NCI-H2171 treated with DMSO at 0.1 percent for 48 hours (cell line): ENCODE data around the gene CACNA2D4.

Experiments used
- DNase-seq: peaks from one replicate; lab custom pipeline; 2025; lab: John Stamatoyannopoulos, UW

CACNA2D4 gene

DNA sequence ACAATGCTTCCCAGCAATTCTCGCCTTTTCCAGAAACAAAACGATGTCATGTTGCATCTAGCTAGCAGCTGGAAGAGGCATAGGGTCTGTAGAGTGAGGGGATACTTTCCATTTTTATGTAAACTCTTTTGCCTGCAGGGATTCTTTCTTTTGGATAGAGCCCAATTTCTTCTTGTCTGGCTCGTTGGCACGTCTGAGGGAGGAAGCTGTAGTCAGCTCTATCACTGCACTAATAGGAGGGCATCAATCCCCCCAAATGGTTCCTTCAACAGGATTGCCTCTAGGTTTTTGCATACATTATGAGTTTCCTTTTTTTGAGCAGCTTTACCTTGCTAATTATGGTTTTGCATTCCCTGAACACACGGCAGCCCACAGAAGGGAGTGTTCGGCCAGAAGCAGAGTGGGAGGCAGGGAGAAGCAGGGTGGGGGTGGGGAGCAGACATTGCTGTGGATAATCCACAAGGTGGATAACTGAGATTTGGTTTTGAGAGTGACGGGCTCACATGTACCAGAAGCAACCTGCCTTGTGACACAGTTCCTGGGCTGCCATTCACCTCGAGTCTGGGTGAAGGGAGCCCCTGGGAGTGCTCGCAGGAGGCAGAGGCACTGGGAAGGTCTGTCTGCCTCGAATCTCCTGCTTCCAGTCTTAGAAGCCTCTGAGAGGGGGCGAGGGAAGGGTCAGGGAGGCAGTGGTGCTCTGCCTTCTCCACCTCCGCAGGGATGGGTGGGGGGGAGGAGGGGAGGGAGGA is 73.6 kb downstream of the CACNA2D4 start:
- DNase-seq = no peak

DNA sequence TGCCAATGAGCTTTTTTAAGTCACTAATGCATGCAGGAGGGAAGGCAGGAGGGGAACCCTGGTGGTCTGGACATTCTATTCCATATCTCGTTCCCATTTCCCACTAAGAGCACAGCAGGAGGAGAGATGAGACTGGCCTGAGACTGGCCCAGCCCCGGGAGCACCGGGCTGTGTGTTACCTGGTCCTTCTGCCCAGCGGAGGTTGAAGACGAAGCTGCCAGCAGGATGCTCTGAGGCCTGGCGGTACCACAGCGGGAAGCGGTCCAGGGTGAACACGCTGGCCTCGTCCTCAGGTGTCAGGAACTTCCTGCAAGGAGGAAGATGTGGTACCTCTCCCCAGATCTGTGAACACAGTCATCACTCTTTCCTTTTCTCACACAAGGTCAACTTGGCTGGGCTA is 74.2 kb downstream of the CACNA2D4 start:
- DNase-seq = no peak

DNA sequence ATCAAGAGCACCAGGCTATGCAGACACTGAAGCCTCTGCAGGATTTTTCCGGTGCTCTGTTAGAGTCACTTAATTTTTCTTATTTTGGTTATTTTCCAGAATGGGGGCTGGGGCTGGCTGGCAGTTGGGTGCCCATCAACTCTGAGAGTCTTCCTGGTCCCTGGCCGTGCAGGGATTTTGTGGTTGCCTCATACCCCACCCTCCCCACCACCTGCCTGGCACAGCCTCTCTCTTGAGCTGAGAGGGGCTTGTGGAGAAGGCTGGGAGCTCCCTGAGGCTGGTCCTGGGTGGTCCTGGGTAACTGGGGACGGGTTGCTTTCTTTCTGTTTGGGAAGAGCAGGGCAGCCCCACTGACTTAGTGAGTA is 74.8 kb downstream of the CACNA2D4 start:
- DNase-seq = no peak

DNA sequence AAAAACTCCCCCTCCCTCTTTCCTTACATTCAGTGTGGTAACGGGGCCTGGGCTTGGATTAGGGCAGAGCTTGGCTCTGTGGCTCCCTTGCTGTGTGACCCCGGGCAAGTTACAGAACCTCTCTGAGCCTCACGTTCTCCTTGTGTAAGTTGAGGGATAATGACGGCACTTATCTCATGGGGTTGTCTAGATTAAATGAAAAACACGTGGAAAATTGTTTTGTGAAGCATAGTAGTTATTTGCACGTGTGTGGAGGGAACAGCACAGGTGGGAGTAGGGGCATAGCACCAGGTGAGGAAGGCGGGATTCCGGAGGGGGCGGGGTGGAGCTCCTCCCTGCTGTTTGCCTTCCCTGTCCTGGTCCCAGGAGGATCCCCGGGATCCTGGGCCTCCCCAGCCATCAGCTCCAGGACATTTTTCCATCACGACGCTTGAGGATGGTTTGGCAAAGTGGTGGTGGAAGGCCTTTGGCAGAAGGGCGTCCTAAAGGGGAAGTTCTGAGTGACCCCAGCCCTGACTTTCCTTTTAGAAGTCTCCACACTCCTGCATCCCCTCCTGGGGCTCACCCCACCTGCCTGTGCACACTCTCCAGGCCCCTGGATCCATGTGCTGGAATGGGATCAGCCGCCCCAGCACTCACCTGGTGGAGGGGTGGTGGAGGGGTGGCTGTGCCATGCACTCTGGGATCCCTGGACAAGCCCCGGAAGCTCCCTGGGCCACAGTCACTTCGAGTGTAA is 75.4 kb downstream of the CACNA2D4 start:
- DNase-seq = peak; percentile 52

DNA sequence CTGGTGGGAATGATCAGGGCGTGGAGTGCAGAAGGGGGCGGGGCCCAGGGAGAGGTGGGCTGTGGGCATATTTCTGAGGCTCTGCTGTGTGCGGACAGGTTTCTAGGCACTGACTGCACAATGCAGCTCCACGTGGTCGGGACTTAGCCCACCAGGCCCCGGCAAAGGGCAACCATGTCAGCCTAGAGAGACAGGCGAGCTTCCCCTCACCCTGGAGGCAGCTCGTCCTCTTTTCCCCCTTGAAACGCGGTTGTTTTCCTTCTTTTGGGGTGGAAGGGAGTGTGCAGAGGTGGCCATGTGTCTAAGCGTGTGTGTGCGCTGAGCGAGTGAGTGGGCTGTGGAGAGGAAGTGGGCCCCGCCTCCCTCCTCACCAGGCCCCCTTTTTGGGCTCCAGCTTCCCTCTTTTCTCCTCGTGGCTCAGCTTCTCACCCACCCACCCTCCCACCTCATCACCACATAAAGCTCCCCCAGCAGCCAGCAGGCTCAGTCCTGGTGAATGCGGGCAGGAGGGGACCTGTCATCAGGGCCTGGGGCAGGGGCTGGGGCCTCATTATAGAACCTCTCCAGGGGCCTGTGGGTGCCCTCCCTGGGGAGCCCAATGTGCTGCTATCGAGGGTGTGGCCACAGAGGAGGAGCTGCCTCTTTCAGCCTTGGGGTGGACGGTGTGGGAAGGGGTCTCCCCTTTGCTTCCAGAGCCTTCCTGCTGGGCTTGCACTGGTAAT is 76.1 kb downstream of the CACNA2D4 start:
- no peak for DNase-seq

DNA sequence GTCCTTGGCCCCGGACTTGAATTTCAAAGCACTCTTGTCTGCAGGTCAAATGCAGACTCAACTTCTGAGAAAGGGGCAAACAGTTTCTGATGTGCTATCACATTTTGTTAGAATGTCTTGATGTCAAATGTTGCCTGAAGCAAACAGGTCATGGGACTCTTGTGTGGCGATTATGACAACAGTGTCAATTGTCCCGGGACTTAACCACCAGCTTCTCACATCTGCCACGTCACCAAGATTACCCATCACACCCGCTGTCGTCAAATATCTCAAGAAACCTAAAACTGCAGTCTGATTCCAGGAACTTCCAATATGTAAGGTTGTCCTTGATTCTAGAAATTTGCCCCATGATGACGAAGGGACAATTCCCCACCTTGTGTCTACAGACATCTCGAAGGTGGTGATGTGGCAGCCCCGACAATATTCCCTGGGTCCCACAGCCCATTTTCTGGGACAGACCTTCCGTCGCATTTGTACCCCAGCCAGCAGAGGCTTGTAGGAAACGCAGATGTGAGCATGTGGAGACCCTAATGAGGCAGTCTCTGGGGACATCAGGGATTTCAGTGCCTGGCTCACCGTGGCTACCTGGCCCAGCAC is 76.8 kb downstream of the CACNA2D4 start:
- DNase-seq = peak; percentile 96

DNA sequence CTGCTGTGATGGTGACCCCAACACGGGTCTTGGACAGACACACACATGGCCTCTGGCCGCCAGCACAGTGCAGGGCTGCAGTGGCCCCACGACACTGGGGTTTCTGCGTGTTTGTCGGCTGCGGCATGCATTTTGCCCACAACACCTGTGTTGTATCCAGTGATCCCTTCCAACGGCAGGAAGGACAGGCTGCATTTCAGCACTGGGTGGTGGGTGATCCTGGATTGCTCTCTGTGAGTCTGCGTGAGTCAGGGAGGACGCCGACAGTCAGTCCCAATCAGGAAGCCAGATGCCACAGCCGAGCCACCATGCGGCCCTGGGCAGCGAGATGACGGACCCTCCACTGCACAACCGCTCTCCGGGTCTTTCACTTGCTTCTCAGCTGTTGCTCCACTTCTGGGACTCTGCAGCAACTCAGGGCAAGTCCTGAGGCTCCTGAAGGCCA is 77.4 kb downstream of the CACNA2D4 start:
- DNase-seq = no peak

DNA sequence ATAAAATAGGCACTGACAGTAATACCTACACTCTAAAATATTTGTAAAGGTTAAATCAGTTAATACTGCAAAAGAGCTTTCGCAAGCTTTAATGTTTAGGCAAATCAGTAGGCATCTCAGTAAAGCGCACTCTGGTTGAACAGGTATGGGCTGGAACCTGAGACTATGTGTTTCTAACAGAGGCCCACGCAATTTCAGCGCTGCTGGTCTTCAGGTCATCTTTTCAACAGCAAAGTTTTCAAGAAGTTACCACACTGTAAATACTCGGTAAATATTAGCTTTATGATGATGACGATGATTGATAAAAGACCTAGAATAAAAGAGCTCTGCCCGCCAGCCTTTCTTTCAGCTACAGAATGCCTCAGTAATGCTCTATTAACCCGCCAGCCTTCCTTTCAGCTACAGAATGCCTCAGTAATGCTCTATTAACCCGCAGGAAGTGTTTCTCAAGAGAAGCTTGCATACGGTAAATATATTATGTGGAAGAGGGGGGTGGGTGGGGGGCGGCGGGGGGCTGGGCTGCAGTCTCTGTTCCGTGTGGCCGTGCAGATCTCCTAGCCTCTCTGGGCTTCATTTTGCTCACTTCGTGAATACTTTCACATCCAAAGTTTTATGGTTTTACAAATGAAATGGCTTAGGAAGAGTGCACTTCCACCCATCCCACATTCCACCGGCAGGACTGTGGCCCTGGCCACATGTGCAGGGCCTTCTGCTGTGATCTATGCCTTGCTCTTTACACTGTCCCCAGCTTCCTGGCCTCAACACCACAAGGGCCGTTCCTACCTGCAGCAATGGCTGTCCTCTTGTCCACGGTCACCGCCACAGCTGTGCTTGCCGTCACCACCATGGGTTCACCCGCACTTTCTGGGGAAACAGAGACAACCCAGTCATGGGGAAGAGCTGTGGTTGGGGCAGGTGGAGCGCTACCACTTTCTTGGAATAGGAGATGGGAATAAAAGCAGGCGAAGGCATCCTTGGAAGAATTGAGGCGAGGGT is 78.2 kb downstream of the CACNA2D4 start:
- no peak for DNase-seq

DNA sequence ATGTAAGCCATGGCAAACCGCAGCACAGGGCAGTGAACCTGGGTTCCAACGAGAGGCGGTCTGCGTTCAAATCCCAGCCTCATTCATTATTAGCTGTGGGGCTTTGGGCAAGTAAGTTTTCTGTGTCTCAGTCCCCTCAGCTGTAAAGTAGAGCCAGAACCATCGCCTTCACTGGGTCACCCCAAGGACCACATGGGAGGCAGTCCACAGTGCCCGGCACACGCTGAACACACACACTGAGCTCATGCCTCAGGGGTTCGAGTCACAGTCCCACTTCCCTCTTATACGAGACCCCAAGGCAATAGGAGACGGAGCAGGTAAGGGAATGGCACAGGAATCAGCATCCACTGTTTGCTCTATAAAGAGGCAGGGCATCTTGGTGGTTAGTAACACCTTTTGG is 79.0 kb downstream of the CACNA2D4 start:
- no peak for DNase-seq

DNA sequence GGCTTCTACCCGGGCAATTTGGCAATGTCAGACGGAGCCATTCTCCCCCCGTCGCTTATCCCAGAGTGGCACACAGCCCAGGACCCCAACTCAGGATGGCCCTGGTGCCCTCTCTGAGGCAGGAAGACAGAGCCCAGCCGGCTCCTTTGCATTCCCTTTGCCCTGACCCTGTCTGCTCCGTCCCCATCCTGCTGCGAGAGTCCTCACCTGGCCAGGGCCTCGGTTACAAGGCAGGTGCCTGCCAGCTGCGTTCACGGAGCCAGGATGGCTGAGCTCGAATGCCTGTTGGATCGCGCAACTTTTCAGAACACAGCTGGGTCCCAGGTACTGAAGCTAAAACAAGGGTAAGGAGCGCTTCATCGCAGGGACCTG is 79.5 kb downstream of the CACNA2D4 start:
- no peak for DNase-seq

DNA sequence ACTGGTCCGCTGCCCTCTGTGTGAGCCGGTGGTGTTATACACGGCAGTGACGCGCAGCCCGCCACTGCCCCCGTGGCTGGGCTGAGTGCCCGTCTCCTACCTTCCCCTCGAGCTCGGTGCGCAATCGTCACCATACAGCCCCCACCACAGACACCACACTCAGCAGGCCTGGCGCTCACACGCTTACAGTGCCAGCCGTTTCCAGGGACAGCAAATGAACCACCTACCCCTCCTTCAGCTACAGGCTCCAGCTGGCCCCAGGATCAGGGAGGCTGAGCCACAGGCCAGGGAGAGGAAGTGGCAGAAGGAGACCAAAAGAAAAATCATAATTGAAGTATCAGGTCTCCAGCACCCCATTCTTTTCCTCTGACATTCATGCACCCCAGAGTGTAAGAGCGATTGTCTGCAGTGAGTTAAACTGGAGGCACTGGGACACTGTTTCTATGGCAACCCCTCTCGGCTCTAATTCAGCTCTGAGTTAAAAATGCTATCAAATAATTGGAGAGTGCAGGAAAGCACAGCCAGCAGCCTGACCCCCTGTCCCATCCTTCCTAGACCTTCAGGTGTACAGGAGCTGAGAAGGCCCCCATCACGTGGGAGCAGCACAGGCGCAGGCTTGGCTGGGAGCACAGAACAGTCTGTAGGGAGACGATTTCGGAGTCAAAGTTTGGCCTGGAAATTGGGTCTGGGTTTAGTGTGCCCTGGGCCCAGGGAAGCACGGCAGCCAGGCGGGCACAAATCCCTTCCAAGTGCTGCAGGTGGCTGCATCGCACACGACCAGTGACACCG is 80.1 kb downstream of the CACNA2D4 start:
- DNase-seq = peak; percentile 66

DNA sequence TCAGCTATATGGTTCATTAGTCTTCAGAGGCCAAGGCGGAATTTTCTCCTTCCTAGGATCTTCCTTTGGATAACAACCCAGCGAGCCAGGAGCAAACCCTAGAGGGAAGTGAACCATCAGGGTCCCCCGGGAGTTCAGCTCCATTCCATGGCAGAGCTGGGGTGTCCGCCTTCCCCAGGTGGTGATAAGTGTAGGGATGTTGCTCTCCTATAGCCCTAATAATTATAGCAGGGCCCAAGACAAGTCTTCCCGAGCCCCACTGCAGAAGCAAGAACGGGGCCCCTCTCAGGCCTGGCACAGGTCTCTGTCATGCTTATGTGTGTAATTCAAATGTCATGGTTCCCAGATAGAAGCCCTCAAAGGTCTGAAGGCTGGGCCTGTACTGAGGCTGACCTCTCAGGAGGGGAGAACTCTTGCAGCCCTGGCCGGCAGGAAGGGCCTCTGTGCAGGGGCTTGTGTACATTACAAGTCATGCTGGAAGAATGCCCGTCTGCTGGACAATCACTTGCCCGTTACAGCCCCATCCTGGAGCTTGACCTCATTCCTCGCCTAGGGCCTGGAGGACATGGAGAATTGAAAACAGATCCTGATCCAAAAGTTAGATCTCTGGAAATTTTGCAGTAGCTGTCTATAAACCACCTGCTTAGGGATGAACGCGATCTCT is 80.8 kb downstream of the CACNA2D4 start:
- DNase-seq = no peak

DNA sequence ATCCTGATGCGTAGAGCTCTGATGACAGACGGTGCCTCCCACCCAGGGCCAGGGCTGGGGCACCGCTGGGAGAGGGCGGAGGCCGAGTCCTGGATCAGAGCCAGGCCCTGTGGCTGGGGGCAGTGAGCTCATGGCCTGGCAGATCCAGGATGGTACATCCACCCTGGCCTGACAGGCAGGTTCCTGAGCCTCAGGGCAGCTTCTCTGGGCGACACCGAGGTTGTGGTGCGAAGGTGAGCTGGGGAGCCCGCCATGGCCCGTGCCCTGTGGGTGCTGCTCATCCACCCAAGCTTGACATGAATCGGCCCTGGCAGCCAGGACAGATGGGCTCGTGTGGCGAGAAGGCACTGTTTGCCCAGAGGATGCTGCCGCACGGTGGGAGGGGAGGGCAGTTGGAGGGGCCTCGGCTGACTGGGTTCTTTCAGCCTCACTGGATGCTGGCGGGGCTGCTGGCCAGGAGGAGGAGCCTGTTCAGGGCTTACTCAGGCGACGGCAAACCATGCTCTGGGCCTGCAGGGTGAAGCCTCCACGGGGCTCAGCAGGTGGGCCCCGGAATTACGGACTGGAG is 81.5 kb downstream of the CACNA2D4 start:
- DNase-seq = peak; percentile 99

DNA sequence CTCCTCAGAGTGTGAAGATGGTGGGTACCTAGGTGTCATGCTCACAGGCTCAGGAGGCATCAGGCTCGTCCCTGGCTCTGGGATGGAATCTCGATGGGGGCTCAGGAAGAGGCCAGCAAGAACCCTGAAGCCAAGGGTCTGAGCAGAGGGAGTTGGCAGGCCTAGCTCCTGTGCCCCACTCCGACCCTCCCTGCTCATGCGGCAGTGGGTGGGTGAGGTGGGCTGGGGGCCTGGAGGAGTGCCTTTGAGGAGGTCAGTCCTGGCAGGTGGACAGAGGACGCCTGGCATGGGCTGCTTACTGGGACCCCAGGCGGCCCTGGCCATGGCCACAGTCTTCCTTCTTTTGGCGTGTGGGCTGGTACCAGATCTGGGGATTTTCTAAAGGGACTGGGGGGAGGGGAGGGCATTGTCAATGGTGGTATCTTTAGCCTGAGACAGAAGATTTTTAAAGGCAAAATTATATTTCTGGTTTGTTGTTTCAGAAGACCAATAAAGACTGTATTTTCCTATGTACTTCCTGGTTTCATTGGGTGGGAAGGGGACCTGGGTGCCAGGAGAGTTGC is 82.1 kb downstream of the CACNA2D4 start:
- no peak for DNase-seq

DNA sequence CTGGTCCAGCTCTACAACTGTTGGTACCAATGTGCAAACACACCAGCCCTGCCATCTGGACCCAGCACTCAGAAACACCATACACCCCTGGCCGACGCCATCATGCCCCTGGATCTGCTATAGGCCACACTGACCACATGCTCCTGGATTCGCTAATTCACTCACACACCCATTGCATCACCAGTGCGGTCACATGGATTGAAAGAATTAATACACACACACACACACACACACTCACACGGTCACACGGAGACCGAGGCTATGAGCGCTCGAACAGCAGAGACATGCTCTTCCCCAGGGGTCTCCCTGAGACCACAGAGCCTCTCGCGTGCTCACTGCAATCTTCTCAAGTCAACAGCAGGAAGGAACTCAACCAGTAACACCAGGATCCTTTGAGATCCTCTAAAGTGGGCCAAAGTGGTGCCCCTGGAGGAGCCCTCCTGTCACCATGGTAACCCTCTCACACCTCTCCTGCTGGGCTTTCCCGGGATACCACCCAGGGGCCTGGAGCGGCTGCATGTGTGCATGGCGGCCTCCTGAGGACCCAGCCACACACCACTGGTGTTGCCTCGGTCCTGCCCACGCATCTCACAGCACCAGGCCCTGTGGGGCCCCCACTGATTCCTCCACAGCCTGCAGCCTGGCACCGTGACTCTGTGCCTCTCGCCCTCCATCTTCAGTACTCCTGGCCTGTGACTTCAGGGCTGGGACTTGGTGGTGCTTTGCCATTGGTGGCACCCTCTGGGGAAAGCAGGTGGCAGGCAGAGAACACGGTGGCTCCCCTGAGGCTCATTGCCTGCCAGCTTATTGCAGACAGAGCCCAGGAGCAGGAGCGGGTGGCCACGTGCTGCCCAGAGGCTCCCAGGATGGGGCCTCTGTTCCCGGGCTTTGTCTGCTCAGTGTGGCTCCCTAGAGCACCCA is 83.0 kb downstream of the CACNA2D4 start:
- DNase-seq = peak; percentile 95

DNA sequence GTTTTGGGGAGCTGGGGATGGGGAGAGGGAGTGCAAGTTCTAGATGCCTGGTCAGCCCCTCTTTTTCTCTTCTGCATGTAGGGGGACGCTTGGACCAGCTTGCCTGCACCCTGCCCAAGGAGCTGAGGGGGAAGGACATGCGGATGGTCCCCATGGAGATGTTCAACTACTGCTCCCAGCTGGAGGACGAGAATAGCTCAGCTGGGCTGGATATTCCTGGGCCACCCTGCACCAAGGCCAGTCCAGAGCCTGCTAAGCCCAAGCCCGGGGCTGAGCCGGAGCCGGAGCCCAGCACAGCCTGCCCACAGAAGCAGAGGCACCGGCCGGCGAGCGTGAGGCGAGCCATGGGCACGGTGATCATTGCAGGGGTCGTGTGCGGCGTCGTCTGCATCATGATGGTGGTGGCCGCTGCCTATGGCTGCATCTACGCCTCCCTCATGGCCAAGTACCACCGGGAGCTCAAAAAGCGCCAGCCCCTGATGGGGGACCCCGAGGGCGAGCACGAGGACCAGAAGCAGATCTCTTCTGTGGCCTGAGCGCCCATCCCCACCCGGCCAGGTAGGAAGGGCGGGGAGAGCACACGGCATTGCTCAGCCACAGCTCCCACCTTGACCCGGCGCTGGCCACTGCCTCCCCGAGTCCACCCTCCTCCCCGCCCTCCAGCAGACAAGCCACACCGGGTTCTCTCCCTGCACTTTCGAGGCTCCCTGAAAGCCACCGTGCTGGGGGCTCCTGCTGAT is 84.1 kb downstream of the CACNA2D4 start:
- DNase-seq = no peak

DNA sequence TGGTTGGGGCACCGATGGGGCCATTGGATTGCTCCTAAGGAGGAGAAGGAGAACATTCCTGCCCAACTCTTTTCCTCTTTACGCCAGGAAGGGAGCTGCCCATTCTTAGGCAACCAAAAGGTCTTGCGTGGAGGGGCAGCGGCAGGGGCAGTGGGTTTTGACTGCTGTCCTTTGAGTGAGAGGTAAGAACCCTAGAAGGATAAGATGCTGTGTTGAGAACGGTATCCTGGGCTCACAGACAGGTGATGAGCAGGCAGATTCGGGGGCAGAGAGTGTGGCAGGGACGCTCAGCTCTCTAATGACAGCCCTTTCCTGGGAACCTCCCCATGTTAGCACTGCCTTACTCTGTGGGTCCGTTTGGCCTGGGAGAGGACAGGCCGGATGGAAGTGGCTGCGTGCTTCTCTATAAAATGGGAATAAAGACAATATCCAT is 84.8 kb downstream of the CACNA2D4 start:
- DNase-seq = no peak
